KMS-11 (cell line): Measurements from ENCODE around the gene SCAF8.

Experiments
- H2AFZ ChIP-seq: fragments of 200-600 bp; sonication (generic); 2 replicates; pipeline ENCODE4 v1.6.1; 2016; ENCODE audit warnings: antibody characterized with exemption, mixed run types, low read depth
- H3K27ac ChIP-seq: fragments of 200-600 bp; sonication (generic); 2 replicates; pipeline ENCODE4 v1.6.1; 2016; ENCODE audit warnings: mild to moderate bottlenecking, mixed run types
- H3K27me3 ChIP-seq: fragments of 200-600 bp; sonication (generic); 2 replicates; pipeline ENCODE4 v1.6.1; 2017; ENCODE audit warnings: mild to moderate bottlenecking, low read depth, mixed run types, moderate library complexity; ENCODE audit not compliant: insufficient read depth
- H3K36me3 ChIP-seq: fragments of 200-600 bp; sonication (generic); 2 replicates; pipeline ENCODE4 v1.6.1; 2017; ENCODE audit warnings: mild to moderate bottlenecking, mixed run types; ENCODE audit not compliant: insufficient read depth
- H3K4me1 ChIP-seq: fragments of 200-600 bp; sonication (generic); 2 replicates; pipeline ENCODE4 v1.6.1; 2016; ENCODE audit warnings: mild to moderate bottlenecking, low read depth, mixed run types; ENCODE audit not compliant: poor library complexity, severe bottlenecking
- H3K4me2 ChIP-seq: fragments of 200-600 bp; sonication (generic); 2 replicates; pipeline ENCODE4 v1.7.0; 2016; ENCODE audit warnings: mild to moderate bottlenecking, mixed run types
- H3K4me3 ChIP-seq: fragments of 200-600 bp; sonication (generic); IDR thresholded peaks from 2 replicates; pipeline ENCODE4 v1.6.1; 2017; ENCODE audit warnings: low read depth, low read length, mixed read lengths; ENCODE audit not compliant: insufficient read depth
- H3K79me2 ChIP-seq: fragments of 200-600 bp; sonication (generic); 2 replicates; pipeline ENCODE4 v1.6.1; 2016; ENCODE audit warnings: low read depth, mixed run types; ENCODE audit not compliant: insufficient read depth
- H3K9ac ChIP-seq: fragments of 200-600 bp; sonication (generic); 2 replicates; pipeline ENCODE4 v1.6.1; 2016; ENCODE audit warnings: mild to moderate bottlenecking, mixed run types
- H4K20me1 ChIP-seq: fragments of 200-600 bp; sonication (generic); 2 replicates; pipeline ENCODE4 v1.6.1; 2016; ENCODE audit warnings: mild to moderate bottlenecking, mixed run types; ENCODE audit not compliant: insufficient read depth
- CTCF ChIP-seq: fragments of 200-600 bp; sonication (generic); conservative IDR thresholded peaks from 2 replicates; pipeline ENCODE4 v1.6.1; 2017; ENCODE audit warnings: low read depth, mild to moderate bottlenecking, antibody characterized with exemption, low read length, moderate library complexity, mixed read lengths

SCAF8 gene

DNA sequence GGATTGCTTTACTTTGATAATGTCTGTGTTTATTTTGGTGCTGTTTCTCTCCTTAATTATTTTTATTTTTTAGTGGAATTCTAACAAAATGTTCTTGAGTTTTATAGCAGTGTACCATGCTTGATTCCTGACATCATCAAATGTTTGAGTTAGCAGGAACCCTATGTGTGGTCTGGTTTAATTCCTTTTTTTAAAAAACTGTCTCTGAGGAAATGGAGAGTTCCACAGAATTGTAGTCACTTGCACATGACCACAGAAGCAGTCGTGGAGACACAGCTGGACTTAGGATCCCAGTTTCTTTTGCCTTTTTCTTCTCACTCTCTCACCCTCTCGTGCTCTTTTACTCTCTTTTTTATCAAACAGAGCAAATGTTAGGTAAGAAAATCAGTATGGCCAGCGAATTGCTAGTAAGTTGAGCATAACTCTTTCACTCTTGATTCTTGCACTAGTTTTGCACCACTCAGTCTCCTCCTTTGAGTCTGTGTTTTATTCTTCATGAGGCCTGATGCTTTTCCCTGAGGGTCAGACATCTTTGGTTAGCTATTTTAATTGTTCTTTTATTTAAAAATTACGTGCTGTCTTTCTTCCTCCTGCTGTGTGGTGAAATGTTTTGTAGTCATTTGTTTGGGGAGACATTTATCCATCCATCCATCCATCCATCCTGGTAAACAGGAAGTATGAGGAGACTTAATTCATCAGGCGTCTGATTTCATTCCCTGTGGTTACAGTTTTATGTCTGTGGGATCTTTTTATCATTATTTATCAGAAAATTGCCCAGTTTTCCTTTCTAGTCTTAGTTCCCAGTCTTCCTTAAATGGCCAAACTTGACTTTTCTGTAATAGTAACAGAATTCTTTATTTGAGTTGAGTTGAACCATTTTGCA lies 83.0 kb downstream of the SCAF8 start:
- Histone ChIP-seq H3K4me1 (no peaks in the 10 kb centered on the region), H3K79me2 (no peaks in the 10 kb centered on the region), H3K9ac (no peak overlapping the region), H4K20me1 (0 out of 2 replicates have a peak, but pooled peaks cover 3% of the 10 kb centered on the region), H3K4me2 (no peak overlapping the region), H3K4me3 (no peak overlapping the region), H3K27me3 (no peaks in the 10 kb centered on the region), H3K27ac (no peak overlapping the region), H3K36me3 (no peaks in the 10 kb centered on the region; the same call in 1 of the 2 replicates), H2AFZ (no peak overlapping the region)
- TF ChIP-seq CTCF = no peak

DNA sequence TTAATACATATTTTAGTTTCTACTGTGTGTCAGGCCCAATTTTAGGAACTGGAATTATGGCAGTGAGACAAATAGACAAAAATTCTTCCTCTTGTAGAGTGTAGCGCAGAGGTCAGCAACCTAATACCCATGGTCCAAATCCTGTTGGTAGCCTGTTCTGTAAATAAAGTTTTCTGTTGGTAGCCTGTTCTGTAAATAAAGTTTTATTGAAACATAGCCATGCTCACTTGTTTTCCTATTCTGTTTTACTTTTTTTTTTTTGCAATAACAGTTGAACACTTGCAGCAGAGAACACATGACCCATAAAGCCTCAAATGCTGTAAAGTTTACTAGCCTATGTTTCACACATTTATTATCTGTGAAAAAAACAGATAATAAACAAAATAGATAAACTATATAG lies 87.9 kb downstream of the SCAF8 start:
- H4K20me1 ChIP-seq = 0 out of 2 replicates have a peak, but pooled peaks cover 3% of the 10 kb centered on the region
- no peak overlapping the region for H3K9ac ChIP-seq
- H3K27me3 ChIP-seq = no peaks in the 10 kb centered on the region
- peaks cover 10% of the 10 kb centered on the region for H3K36me3 ChIP-seq
- no peak overlapping the region for H3K4me2 ChIP-seq
- no peaks in the 10 kb centered on the region for H3K79me2 ChIP-seq
- H3K4me1 ChIP-seq = no peaks in the 10 kb centered on the region
- no peak overlapping the region for H2AFZ ChIP-seq
- H3K4me3 ChIP-seq = no peak overlapping the region
- no peak for TF ChIP-seq CTCF
- no peak overlapping the region for H3K27ac ChIP-seq

- Histone ChIP-seq H3K79me2 (no peaks in the 10 kb centered on the region), H3K36me3 (peaks cover 10% of the 10 kb centered on the region), H3K4me2 (no peak overlapping the region), H3K27ac (no peak overlapping the region), H3K27me3 (no peaks in the 10 kb centered on the region), H3K4me1 (no peaks in the 10 kb centered on the region), H4K20me1 (0 out of 2 replicates have a peak, but pooled peaks cover 3% of the 10 kb centered on the region), H3K4me3 (no peak overlapping the region), H3K9ac (no peak overlapping the region), H2AFZ (no peak overlapping the region)
- TF ChIP-seq CTCF = no peak
These were observed 88.4 kb downstream of the SCAF8 start for GRCh38 chr6:154821638-154822037.

GRCh38 chr6:154822947-154823558 lies 89.8 kb downstream of the SCAF8 start:
- Histone ChIP-seq H3K4me1 (no peaks in the 10 kb centered on the region), H2AFZ (no peak overlapping the region), H3K36me3 (peaks cover 10% of the 10 kb centered on the region), H3K4me2 (no peak overlapping the region), H3K27me3 (no peaks in the 10 kb centered on the region), H3K9ac (no peak overlapping the region), H3K4me3 (no peak overlapping the region), H3K79me2 (no peaks in the 10 kb centered on the region), H4K20me1 (0 out of 2 replicates have a peak, but pooled peaks cover 3% of the 10 kb centered on the region), H3K27ac (no peak overlapping the region)
- TF ChIP-seq CTCF = no peak
